H1 (cell line): ENCODE measurements around the gene ACKR3. TPM values are rescaled to one million over a fixed set of nuclear protein-coding genes. Genes with fewer than 3 reads are reported as not detected.

ENCODE experiments used
- CTCF ChIA-PET: fragments of 300-600 bp; sonication (Branson Sonifier 250); formaldehyde crosslinking; loops from one replicate; lab custom pipeline; 2021; ENCODE audit not compliant: partially characterized antibody; lab: Charles Lee
- POLR2A ChIA-PET: fragments of 300-600 bp; sonication (Branson Sonifier 250); formaldehyde crosslinking; loops from one replicate; lab custom pipeline; 2021; ENCODE audit warnings: inconsistent platforms; ENCODE audit not compliant: partially characterized antibody; lab: Charles Lee
- DNase-seq, 2 experiments: peaks; one replicate each; pipeline versions ENCODE4 v3.0.0 to v3.0.0-alpha.2; 2010 to 2022; ENCODE audit warnings: low spot score in 2 of 2, low read depth in 1 of 2, mixed read lengths in 1 of 2
- FAIRE-seq: peaks from 2 replicates; lab custom pipeline; 2011; peaks lifted over from hg19 to GRCh38; lab: Jason Lieb, UNC
- H2AFZ ChIP-seq: 2 replicates; pipeline ENCODE4 v1.8.1; 2012; ENCODE audit warnings: low read length, inconsistent platforms
- H2AK5ac ChIP-seq: 2 replicates; pipeline ENCODE4 v1.6.1; 2013; ENCODE audit warnings: low read depth, low read length
- H2BK120ac ChIP-seq: replicated peaks from 2 replicates; pipeline ENCODE3; 2013; ENCODE audit warnings: low read depth, low read length, inconsistent platforms
- H2BK12ac ChIP-seq: 2 replicates; pipeline ENCODE4 v1.6.1; 2013; ENCODE audit warnings: low read depth, low read length
- H2BK15ac ChIP-seq: 2 replicates; pipeline ENCODE4 v1.6.1; 2013; ENCODE audit warnings: low read length
- H2BK20ac ChIP-seq: 2 replicates; pipeline ENCODE4 v1.6.1; 2013; ENCODE audit warnings: low read length
- H2BK5ac ChIP-seq: 2 replicates; pipeline ENCODE4 v1.6.1; 2013; ENCODE audit warnings: low read depth, low read length
- H3K14ac ChIP-seq: 2 replicates; pipeline ENCODE4 v1.6.1; 2013; ENCODE audit warnings: inconsistent platforms; ENCODE audit not compliant: insufficient read length
- H3K18ac ChIP-seq: 2 replicates; pipeline ENCODE4 v1.6.1; 2013; ENCODE audit warnings: low read length; ENCODE audit errors: extremely low read depth
- H3K23ac ChIP-seq: 2 replicates; pipeline ENCODE4 v1.6.1; 2013; ENCODE audit warnings: inconsistent platforms; ENCODE audit not compliant: insufficient read length
- H3K23me2 ChIP-seq: 2 replicates; pipeline ENCODE4 v1.6.1; 2013; ENCODE audit warnings: low read depth, low read length
- H3K27ac ChIP-seq: 2 replicates; pipeline ENCODE4 v1.6.1; 2011; ENCODE audit warnings: low read depth, low read length, inconsistent platforms
- H3K27me3 ChIP-seq, 4 experiments: replicated peaks in 1 of 4; 1 replicate in 1 of 4; 2 replicates in 3 of 4; pipeline versions ENCODE4 v1.6.1 to v1.8.1; 2011 to 2013; ENCODE audit warnings: low read length in 3 of 4, mild to moderate bottlenecking in 3 of 4, inconsistent platforms in 2 of 4, mixed read lengths in 2 of 4, moderate library complexity in 1 of 4; ENCODE audit not compliant: control insufficient read depth in 3 of 4, insufficient read depth in 3 of 4; ENCODE audit errors: extremely low read depth in 1 of 4
- H3K36me3 ChIP-seq, 4 experiments: 2 replicates each; pipeline versions ENCODE4 v1.6.1 to v1.8.1; 2011 to 2013; ENCODE audit warnings: mild to moderate bottlenecking in 4 of 4, low read length in 3 of 4, moderate library complexity in 2 of 4, control low read depth in 1 of 4, inconsistent platforms in 1 of 4; ENCODE audit not compliant: insufficient read depth in 4 of 4, control insufficient read depth in 2 of 4
- H3K4ac ChIP-seq: replicated peaks from 2 replicates; pipeline ENCODE3; 2013; ENCODE audit warnings: low read length, low read depth, mixed read lengths, inconsistent platforms; ENCODE audit not compliant: insufficient read length
- H3K4me1 ChIP-seq, 4 experiments: replicated peaks in 1 of 4; 1 replicate in 1 of 4; 2 replicates in 3 of 4; pipeline versions ENCODE4 v1.6.1 to v1.8.1; 2011 to 2013; ENCODE audit warnings: low read length in 3 of 4, inconsistent platforms in 2 of 4, mixed read lengths in 1 of 4; ENCODE audit not compliant: insufficient read depth in 4 of 4, control insufficient read depth in 3 of 4
- H3K4me2 ChIP-seq, 2 experiments: 2 replicates each; pipeline versions ENCODE4 v1.6.1 to v1.8.1; 2011 to 2013; ENCODE audit warnings: low read depth in 2 of 2, low read length in 2 of 2, control low read depth in 1 of 2, inconsistent platforms in 1 of 2, mild to moderate bottlenecking in 1 of 2; ENCODE audit not compliant: insufficient read depth in 1 of 2
- H3K4me3 ChIP-seq, 4 experiments: fragments of 200-600, 300-600 bp in 1 of 4; sonication (generic), shearing (Covaris generic), sonication (Bioruptor Twin) in 1 of 4; 2 replicates each; pipeline versions ENCODE4 v1.5.1 to v1.8.1; 2011 to 2016; ENCODE audit warnings: low read length in 4 of 4, low read depth in 3 of 4, control low read depth in 2 of 4, inconsistent platforms in 2 of 4, mild to moderate bottlenecking in 2 of 4, mixed read lengths in 1 of 4, moderate library complexity in 1 of 4; ENCODE audit not compliant: insufficient read depth in 2 of 4; ENCODE audit errors: extremely low read depth in 1 of 4
- H3K56ac ChIP-seq: replicated peaks from 2 replicates; pipeline ENCODE3; 2013; ENCODE audit warnings: low read depth, mild to moderate bottlenecking, mixed read lengths, low read length, inconsistent platforms; ENCODE audit not compliant: insufficient read length
- H3K79me1 ChIP-seq: 2 replicates; pipeline ENCODE4 v1.6.1; 2013; ENCODE audit warnings: low read depth, low read length, control low read depth
- H3K79me2 ChIP-seq, 2 experiments: 2 replicates each; pipeline versions ENCODE4 v1.6.1 to v1.8.1; 2012 to 2013; ENCODE audit warnings: low read length in 2 of 2, mild to moderate bottlenecking in 2 of 2, inconsistent platforms in 1 of 2; ENCODE audit not compliant: insufficient read depth in 2 of 2, control insufficient read depth in 1 of 2
- H3K9ac ChIP-seq, 4 experiments: replicated peaks in 1 of 4; 1 replicate in 1 of 4; 2 replicates in 3 of 4; pipeline versions ENCODE4 v1.6.1 to v1.8.1; 2011 to 2013; ENCODE audit warnings: low read depth in 3 of 4, low read length in 3 of 4, control low read depth in 2 of 4, mild to moderate bottlenecking in 2 of 4, moderate library complexity in 2 of 4, inconsistent platforms in 1 of 4; ENCODE audit errors: extremely low read depth in 1 of 4
- H3K9me3 ChIP-seq, 2 experiments: 2 replicates each; pipeline versions ENCODE4 v1.6.1 to v1.8.1; 2012 to 2013; ENCODE audit warnings: mild to moderate bottlenecking in 2 of 2, moderate library complexity in 2 of 2, control low read depth in 1 of 2, inconsistent platforms in 1 of 2, low read depth in 1 of 2, low read length in 1 of 2, mixed read lengths in 1 of 2; ENCODE audit not compliant: insufficient read depth in 2 of 2
- H4K20me1 ChIP-seq, 2 experiments: replicated peaks in 1 of 2; 2 replicates each; pipeline versions ENCODE3 to v1.8.1; 2011 to 2013; ENCODE audit warnings: inconsistent platforms in 2 of 2, low read length in 2 of 2, mild to moderate bottlenecking in 1 of 2; ENCODE audit not compliant: insufficient read depth in 2 of 2, control insufficient read depth in 1 of 2
- H4K5ac ChIP-seq: 2 replicates; pipeline ENCODE4 v1.6.1; 2013; ENCODE audit warnings: low read length, low read depth, mixed read lengths, inconsistent platforms; ENCODE audit not compliant: insufficient read length
- H4K8ac ChIP-seq: 2 replicates; pipeline ENCODE4 v1.8.0; 2013; ENCODE audit warnings: mild to moderate bottlenecking, moderate library complexity, low read length, inconsistent platforms; ENCODE audit not compliant: insufficient read depth; ENCODE audit errors: extremely low read depth
- H4K91ac ChIP-seq: replicated peaks from 2 replicates; pipeline ENCODE3; 2013; ENCODE audit warnings: low read length, mixed read lengths, inconsistent platforms; ENCODE audit not compliant: insufficient read length
- ASH2L ChIP-seq: fragments of 200-600, 300-600 bp; sonication (generic); IDR thresholded peaks from one replicate; pipeline ENCODE4 v1.7.1; 2017; ENCODE audit warnings: low read length
- HDAC2 ChIP-seq, 2 experiments: fragments of 300-600 bp in 1 of 2; sonication (generic) in 1 of 2; IDR thresholded peaks; 2 replicates each; pipeline ENCODE4 v1.6.1; 2011 to 2012; ENCODE audit warnings: low read depth in 2 of 2, low read length in 2 of 2, mild to moderate bottlenecking in 2 of 2, moderate library complexity in 2 of 2, borderline replicate concordance in 1 of 2, inconsistent platforms in 1 of 2
- KDM1A ChIP-seq: fragments of 200-600, 300-600 bp; sonication (generic); IDR thresholded peaks from 2 replicates; pipeline ENCODE4 v1.7.1; 2016; ENCODE audit warnings: mild to moderate bottlenecking, low read length, borderline replicate concordance
- KDM5A ChIP-seq: fragments of 200-600 bp; IDR thresholded peaks from 2 replicates; pipeline ENCODE4 v1.7.1; 2012; ENCODE audit warnings: mild to moderate bottlenecking, low read length, inconsistent platforms, mixed read lengths
- NANOG ChIP-seq: IDR thresholded peaks from 2 replicates; pipeline ENCODE4 v1.6.1; 2011; ENCODE audit warnings: low read length, low read depth, mild to moderate bottlenecking, inconsistent platforms; ENCODE audit not compliant: insufficient read depth, poor library complexity, severe bottlenecking
- POU5F1 ChIP-seq: IDR thresholded peaks from 2 replicates; pipeline ENCODE4 v1.6.1; 2011; ENCODE audit warnings: low read depth, mild to moderate bottlenecking, low read length, moderate library complexity
- RBBP5 ChIP-seq: IDR thresholded peaks from 2 replicates; pipeline ENCODE4 v1.7.1; 2012; ENCODE audit warnings: low read depth, mild to moderate bottlenecking, inconsistent platforms, low read length, moderate library complexity, borderline replicate concordance
- SP4 ChIP-seq: IDR thresholded peaks from 2 replicates; pipeline ENCODE4 v1.6.1; 2012; ENCODE audit warnings: low read length, inconsistent platforms
- TAF1 ChIP-seq: IDR thresholded peaks from 2 replicates; pipeline ENCODE4 v1.6.1; 2011; ENCODE audit warnings: mild to moderate bottlenecking, low read depth, low read length
- WGBS, 2 experiments: shearing (Covaris generic) in 1 of 2; methylation state at CpG; one replicate each; pipeline versions ENCODE4 v1.1.6 to v1.1.7; 2013 to 2015; ENCODE audit warnings: low lambda C conversion rate in 2 of 2, mixed read lengths in 2 of 2, inconsistent platforms in 1 of 2, low coverage in 1 of 2, missing lambda C conversion rate in 1 of 2; ENCODE audit not compliant: insufficient replicate concordance in 2 of 2, insufficient coverage in 1 of 2, insufficient read length in 1 of 2; ENCODE audit errors: extremely low coverage in 1 of 2, missing lambda C conversion rate in 1 of 2; 5-methylcytosine and 5-hydroxymethylcytosine counted together
- polyA plus RNA-seq, 7 experiments: library from polyadenylated mRNA; depleted of rRNA in 3 of 7; stranded (reverse) in 5 of 7; unstranded in 2 of 7; fragments of >200 nt in 5 of 7; fragments of 200-250 nt in 2 of 7; gene quantifications; 1 replicate in 5 of 7; 2 replicates in 1 of 7; 4 replicates in 1 of 7; pipeline versions ENCODE4 v1.2.1 to v1.2.3, GENCODE V29; 2011 to 2013; ENCODE audit warnings: missing spikeins in 2 of 7, mixed read lengths in 2 of 7
- total RNA-seq: library from RNA; stranded (reverse); fragmentation: NEBNext Ultra II Directional; extraction: Animal tissue kit (Norgen Biotek cat#: 25700); gene quantifications from 2 replicates; pipeline ENCODE4 v1.2.1, GENCODE V29; 2021

The ACKR3 gene
- total and polyA plus RNA-seq, 2 of the 8 experiments (the other 6 are each of a cell fraction or from before 2014, with no cell fraction given), result 1.4 to 24.4 TPM

- Histone ChIP-seq H3K23ac (no peak overlapping the region), H4K8ac (no peak overlapping the region), H3K14ac (no peak overlapping the region), H3K4me3 (no peak overlapping the region), H4K5ac (no peak overlapping the region), H2AFZ (no peak overlapping the region), H4K91ac (no peak overlapping the region), H3K56ac (no peak overlapping the region), H3K9ac (no peak overlapping the region), H3K4me2 (no peak overlapping the region), H3K18ac (no peak overlapping the region), H2BK5ac (no peak overlapping the region), H3K79me2 (no peaks in the 10 kb centered on the region), H2BK15ac (no peak overlapping the region), H3K4ac (no peak overlapping the region), H2AK5ac (no peak overlapping the region), H2BK12ac (no peak overlapping the region), H3K27ac (no peak overlapping the region), H3K23me2 (no peaks in the 10 kb centered on the region), H3K9me3 (peaks cover 4% of the 10 kb centered on the region in 2 experiments; a peak in 2 of 4 replicates), H3K79me1 (no peaks in the 10 kb centered on the region), H3K4me1 (peaks cover 3 to 4% (median 3%) of the 10 kb centered on the region in 4 experiments; a peak in 5 of 7 replicates), H3K27me3 (no peaks in the 10 kb centered on the region), H2BK20ac (no peak overlapping the region), H2BK120ac (no peak overlapping the region), H3K36me3 (no peaks in the 10 kb centered on the region), H4K20me1 (no peaks in the 10 kb centered on the region)
- FAIRE-seq (no peak), DNase-seq (no peak)
- TF ChIP-seq ASH2L, result no peak
- TF ChIP-seq NANOG, result no peak
- TF ChIP-seq RBBP5, result no peak
- no peak for TF ChIP-seq POU5F1
- TF ChIP-seq HDAC2 (IDR thresholded peaks at IDR 0.05; ENCODE audit: borderline replicate concordance in 1 of 2, low read depth in 2 of 2, low read length in 2 of 2), result no peak
- no peak for TF ChIP-seq KDM1A
- TF ChIP-seq SP4, result no peak
- no peak for TF ChIP-seq TAF1
- no peak for TF ChIP-seq KDM5A
- ChIA-PET CTCF (interaction anchor here (1.0 to 2.5 kb wide), 4 partner anchors 9 to 851 kb away, joined by 3 to 6 read pairs (median 4); partner anchors contain the start of gene ACKR3), POLR2A (no interaction called here)
- 91% methylated on average over 3 of the region's 3 CpGs; no CpG with 5 or more reads in 1 of the 2 experiments for WGBS, 2 experiments
Observed at GRCh38 chr2:236557306-236558030, 12.2 kb upstream of the ACKR3 start.
